ENCODE measurements around the gene PRRT1B. TPM values are rescaled to one million over a fixed set of nuclear protein-coding genes. Genes with fewer than 3 reads are reported as not detected.
"Not testable (repeated sequence)": the region's sequence is repeated elsewhere in the genome, so short reads cannot be mapped to it uniquely, and the experiment has no call there.

PRRT1B gene
- total RNA-seq, 1 experiment from 2014 or later, result not detected

DNA sequence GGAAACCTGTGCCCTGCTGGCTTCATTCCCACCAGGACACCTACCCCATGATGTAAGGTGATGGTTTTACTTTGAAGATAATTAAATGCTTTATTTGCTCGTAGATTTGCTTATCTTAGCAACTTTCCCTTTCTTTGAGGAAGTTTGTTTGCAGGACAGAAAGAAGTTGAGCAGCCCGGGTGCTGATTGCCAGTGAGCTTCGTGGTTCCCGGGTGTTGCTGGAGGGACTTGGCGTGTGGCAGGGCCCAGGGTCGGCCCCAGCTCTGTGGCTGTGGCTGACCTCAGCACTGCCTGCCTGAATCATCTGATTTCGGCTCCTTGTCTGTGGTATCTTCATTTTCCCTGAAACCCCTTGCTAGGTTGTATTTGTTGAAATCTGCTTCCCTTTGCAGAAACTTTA is 33.9 kb upstream of the PRRT1B start:
- Histone ChIP-seq H3K9me3 (ENCODE audit: low read depth, low read length, poor library complexity, severe bottlenecking) (no peaks in the 10 kb centered on the region), H3K36me3 (ENCODE audit: insufficient read depth, low read length, poor library complexity, severe bottlenecking) (peaks cover 35% of the 10 kb centered on the region), H3K27me3 (replicated peaks; ENCODE audit: insufficient read depth, low read depth, low read length, poor library complexity) (no peaks in the 10 kb centered on the region), H3K27ac (ENCODE audit: low read depth, low read length, poor library complexity, severe bottlenecking) (no peak overlapping the region), H3K4me1 (ENCODE audit: insufficient read depth, low read length, poor library complexity, severe bottlenecking) (no peaks in the 10 kb centered on the region), H3K4me3 (ENCODE audit: low read depth, low read length, poor library complexity, severe bottlenecking) (no peak overlapping the region)
- BruUV-seq (replicated peaks), result no TSS peak
- TF ChIP-seq, protein P1, sequence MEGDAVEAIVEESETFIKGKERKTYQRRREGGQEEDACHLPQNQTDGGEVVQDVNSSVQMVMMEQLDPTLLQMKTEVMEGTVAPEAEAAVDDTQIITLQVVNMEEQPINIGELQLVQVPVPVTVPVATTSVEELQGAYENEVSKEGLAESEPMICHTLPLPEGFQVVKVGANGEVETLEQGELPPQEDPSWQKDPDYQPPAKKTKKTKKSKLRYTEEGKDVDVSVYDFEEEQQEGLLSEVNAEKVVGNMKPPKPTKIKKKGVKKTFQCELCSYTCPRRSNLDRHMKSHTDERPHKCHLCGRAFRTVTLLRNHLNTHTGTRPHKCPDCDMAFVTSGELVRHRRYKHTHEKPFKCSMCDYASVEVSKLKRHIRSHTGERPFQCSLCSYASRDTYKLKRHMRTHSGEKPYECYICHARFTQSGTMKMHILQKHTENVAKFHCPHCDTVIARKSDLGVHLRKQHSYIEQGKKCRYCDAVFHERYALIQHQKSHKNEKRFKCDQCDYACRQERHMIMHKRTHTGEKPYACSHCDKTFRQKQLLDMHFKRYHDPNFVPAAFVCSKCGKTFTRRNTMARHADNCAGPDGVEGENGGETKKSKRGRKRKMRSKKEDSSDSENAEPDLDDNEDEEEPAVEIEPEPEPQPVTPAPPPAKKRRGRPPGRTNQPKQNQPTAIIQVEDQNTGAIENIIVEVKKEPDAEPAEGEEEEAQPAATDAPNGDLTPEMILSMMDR (conservative IDR thresholded peaks at IDR 0.05; ENCODE audit: low read depth, low read length), result no peak
- TF ChIP-seq EZH2 (IDR thresholded peaks at IDR 0.05; ENCODE audit: borderline replicate concordance, low read depth, low read length, poor library complexity, severe bottlenecking), result no peak
- DNase-seq (ENCODE audit: low spot score), result no peak
- POLR2A ChIA-PET (ENCODE audit: low non-redundant PET), result no interaction called here
- intact Hi-C loops (cut with micrococcal nuclease; ENCODE audit: unreplicated experiment), result no loop called here
- CTCF ChIA-PET, result interaction anchor here (0.5 kb wide), 1 partner anchor 342 kb away, joined by 6 read pairs; no protein-coding TSS in a partner anchor

GRCh38 chr9:131511880-131512279 is 33.4 kb upstream of the PRRT1B start:
- Histone ChIP-seq H3K9me3 (ENCODE audit: low read depth, low read length, poor library complexity, severe bottlenecking) (no peaks in the 10 kb centered on the region), H3K4me3 (ENCODE audit: low read depth, low read length, poor library complexity, severe bottlenecking) (no peak overlapping the region), H3K27me3 (replicated peaks; ENCODE audit: insufficient read depth, low read depth, low read length, poor library complexity) (no peaks in the 10 kb centered on the region), H3K36me3 (ENCODE audit: insufficient read depth, low read length, poor library complexity, severe bottlenecking) (peaks cover 39% of the 10 kb centered on the region), H3K4me1 (ENCODE audit: insufficient read depth, low read length, poor library complexity, severe bottlenecking) (no peaks in the 10 kb centered on the region), H3K27ac (ENCODE audit: low read depth, low read length, poor library complexity, severe bottlenecking) (no peak overlapping the region)
- CTCF ChIA-PET, result interaction anchor here (0.5 kb wide), 1 partner anchor 343 kb away, joined by 6 read pairs; no protein-coding TSS in a partner anchor
- TF ChIP-seq, protein P1 (conservative IDR thresholded peaks at IDR 0.05; ENCODE audit: low read depth, low read length), result no peak
- TF ChIP-seq EZH2 (IDR thresholded peaks at IDR 0.05; ENCODE audit: borderline replicate concordance, low read depth, low read length, poor library complexity, severe bottlenecking), result no peak
- no peak for DNase-seq (ENCODE audit: low spot score)
- POLR2A ChIA-PET (ENCODE audit: low non-redundant PET), result no interaction called here
- intact Hi-C loops (cut with micrococcal nuclease; ENCODE audit: unreplicated experiment), result no loop called here
- no TSS peak for BruUV-seq (replicated peaks)

DNA sequence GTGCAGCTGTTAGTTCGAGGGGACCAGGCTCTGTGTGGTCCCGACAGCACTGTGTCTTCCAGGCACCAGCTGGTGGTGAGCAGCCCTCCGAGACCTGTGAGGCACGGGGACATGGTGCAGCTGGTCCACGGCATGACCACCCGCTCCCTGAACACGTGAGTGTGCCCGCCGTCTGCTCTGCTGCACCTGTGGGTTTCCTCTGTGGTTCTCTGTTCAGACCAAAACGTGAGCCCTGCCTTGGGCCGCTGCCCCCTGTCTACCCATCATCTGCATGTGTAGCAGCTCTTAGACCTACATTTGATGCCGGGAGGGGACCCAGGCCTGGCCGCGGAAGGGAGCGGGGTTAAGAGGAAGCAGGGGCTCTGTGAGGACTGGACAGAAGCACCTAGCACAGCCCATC is 32.1 kb upstream of the PRRT1B start:
- intact Hi-C loops (cut with micrococcal nuclease; ENCODE audit: unreplicated experiment), result no loop called here
- BruUV-seq (replicated peaks), result no TSS peak
- no peak for DNase-seq (ENCODE audit: low spot score)
- TF ChIP-seq, protein P1 (conservative IDR thresholded peaks at IDR 0.05; ENCODE audit: low read depth, low read length), result no peak
- no peak for TF ChIP-seq EZH2 (IDR thresholded peaks at IDR 0.05; ENCODE audit: borderline replicate concordance, low read depth, low read length, poor library complexity, severe bottlenecking)
- H3K36me3 ChIP-seq (ENCODE audit: insufficient read depth, low read length, poor library complexity, severe bottlenecking), result peaks cover 46% of the 10 kb centered on the region
- no peaks in the 10 kb centered on the region for H3K4me1 ChIP-seq (ENCODE audit: insufficient read depth, low read length, poor library complexity, severe bottlenecking)
- ChIA-PET POLR2A (ENCODE audit: low non-redundant PET) (no interaction called here), CTCF (no interaction called here)
- no peak overlapping the region for H3K27ac ChIP-seq (ENCODE audit: low read depth, low read length, poor library complexity, severe bottlenecking)
- H3K4me3 ChIP-seq (ENCODE audit: low read depth, low read length, poor library complexity, severe bottlenecking), result no peak overlapping the region
- no peaks in the 10 kb centered on the region for H3K9me3 ChIP-seq (ENCODE audit: low read depth, low read length, poor library complexity, severe bottlenecking)
- no peaks in the 10 kb centered on the region for H3K27me3 ChIP-seq (replicated peaks; ENCODE audit: insufficient read depth, low read depth, low read length, poor library complexity)

DNA sequence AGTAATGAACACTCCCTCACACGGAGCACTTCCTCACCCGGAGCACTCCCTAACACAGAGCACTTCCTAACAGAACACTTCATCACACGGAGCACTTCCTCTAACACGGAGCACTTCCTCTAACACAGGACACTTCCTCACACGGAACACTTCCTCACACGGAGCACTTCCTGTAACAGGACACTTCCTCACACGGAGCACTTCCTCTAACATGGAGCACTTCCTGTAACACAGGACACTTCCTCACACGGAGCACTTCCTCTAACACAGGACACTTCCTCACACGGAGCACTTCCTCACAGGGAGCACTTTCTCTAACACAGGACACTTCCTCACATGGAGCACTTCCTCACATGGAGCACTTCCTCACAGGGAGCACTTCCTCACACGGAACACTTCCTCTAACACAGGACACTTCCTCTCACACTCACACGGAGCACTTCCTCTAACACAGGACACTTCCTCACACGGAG is 29.7 kb upstream of the PRRT1B start:
- BruUV-seq (replicated peaks); DNase-seq (ENCODE audit: low spot score); H3K9me3 ChIP-seq (ENCODE audit: low read depth, low read length, poor library complexity, severe bottlenecking); H3K4me3 ChIP-seq (ENCODE audit: low read depth, low read length, poor library complexity, severe bottlenecking); H3K27ac ChIP-seq (ENCODE audit: low read depth, low read length, poor library complexity, severe bottlenecking); intact Hi-C loops (cut with micrococcal nuclease; ENCODE audit: unreplicated experiment); H3K27me3 ChIP-seq (replicated peaks; ENCODE audit: insufficient read depth, low read depth, low read length, poor library complexity); CTCF ChIA-PET; H3K4me1 ChIP-seq (ENCODE audit: insufficient read depth, low read length, poor library complexity, severe bottlenecking); POLR2A ChIA-PET (ENCODE audit: low non-redundant PET): not testable (repeated sequence)
- H3K36me3 ChIP-seq (ENCODE audit: insufficient read depth, low read length, poor library complexity, severe bottlenecking), result peaks cover 61% of the 10 kb centered on the region
